Measurements from ENCODE around the gene SIAH2. TPM values are rescaled to one million over a fixed set of nuclear protein-coding genes. Genes with fewer than 3 reads are reported as not detected.

Gene SIAH2
- total RNA-seq, 4 donors from 2014 or later = 21.4 to 42.6 (median 32.9) TPM

DNA sequence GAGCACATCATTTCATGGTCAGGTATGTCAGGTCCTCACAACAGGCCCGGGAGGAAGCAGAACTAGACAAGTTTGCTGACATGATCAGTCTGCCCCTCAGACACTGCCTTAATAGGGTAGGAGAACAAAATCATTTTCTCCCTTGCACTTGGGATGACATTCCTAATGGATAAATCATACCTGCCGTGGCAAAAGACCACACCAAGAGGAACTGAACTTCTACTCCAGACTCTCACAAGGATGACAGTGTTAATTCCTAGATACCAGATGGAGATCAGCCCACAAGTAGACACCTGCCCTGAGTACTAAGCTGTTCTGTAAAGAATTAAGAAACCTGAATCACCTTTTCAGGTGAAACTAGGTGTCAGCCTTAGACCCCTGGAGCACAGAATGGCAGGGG lies 19.5 kb downstream of the SIAH2 start:
- no peak overlapping the region for H3K27ac ChIP-seq

DNA sequence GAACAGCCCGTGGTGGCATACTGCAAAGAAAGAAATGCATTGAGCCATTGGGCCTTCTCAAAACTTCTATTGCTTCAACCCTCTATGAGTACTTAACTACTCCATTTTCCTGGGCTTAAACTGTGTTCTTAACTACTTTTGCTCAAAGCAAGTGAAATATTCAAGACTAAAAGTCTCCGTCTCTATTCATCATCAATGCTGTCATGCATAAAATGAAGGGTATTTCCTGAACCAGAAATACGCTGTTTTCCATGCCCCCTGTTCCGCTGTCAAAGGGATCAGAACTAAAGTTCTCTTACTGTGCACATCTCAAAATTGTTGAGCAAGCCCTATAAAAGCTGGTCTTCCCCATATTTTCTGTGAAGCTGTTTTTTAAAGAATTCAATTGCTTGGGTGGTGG lies 20.3 kb downstream of the SIAH2 start:
- no peak for DNase-seq
- Histone ChIP-seq H3K4me3 (no peak overlapping the region), H3K27me3 (no peaks in the 10 kb centered on the region), H3K9me3 (no peaks in the 10 kb centered on the region), H3K4me1 (peaks cover 5 to 52% (median 7%) of the 10 kb centered on the region in 4 donors), H3K27ac (no peak overlapping the region), H3K36me3 (peaks cover 0 to 17% (median 0%) of the 10 kb centered on the region in 3 donors)
- no peak for TF ChIP-seq POLR2A (IDR thresholded peaks at IDR 0.05)
- TF ChIP-seq CTCF (IDR thresholded peaks at IDR 0.05) = no peak

More for the DNA sequence above, 19.5 kb downstream of the SIAH2 start:
- TF ChIP-seq POLR2A (IDR thresholded peaks at IDR 0.05) (no peak), CTCF (IDR thresholded peaks at IDR 0.05) (no peak)
- H3K9me3 ChIP-seq = no peaks in the 10 kb centered on the region
- no peak overlapping the region for H3K4me3 ChIP-seq
- H3K4me1 ChIP-seq = peaks cover 2 to 52% (median 7%) of the 10 kb centered on the region in 4 donors
- DNase-seq = no peak
- no peaks in the 10 kb centered on the region for H3K27me3 ChIP-seq
- H3K36me3 ChIP-seq = peaks cover 0 to 17% (median 0%) of the 10 kb centered on the region in 3 donors

GRCh38 chr3:150742141-150742523 lies 20.8 kb downstream of the SIAH2 start:
- H3K36me3 ChIP-seq = peaks cover 0 to 17% (median 0%) of the 10 kb centered on the region in 3 donors
- H3K9me3 ChIP-seq = no peaks in the 10 kb centered on the region
- H3K27ac ChIP-seq = no peak overlapping the region
- peaks cover 6 to 52% (median 7%) of the 10 kb centered on the region in 4 donors for H3K4me1 ChIP-seq
- TF ChIP-seq CTCF (IDR thresholded peaks at IDR 0.05) = no peak
- no peak for TF ChIP-seq POLR2A (IDR thresholded peaks at IDR 0.05)
- no peaks in the 10 kb centered on the region for H3K27me3 ChIP-seq
- no peak overlapping the region for H3K4me3 ChIP-seq
- no peak for DNase-seq

DNA sequence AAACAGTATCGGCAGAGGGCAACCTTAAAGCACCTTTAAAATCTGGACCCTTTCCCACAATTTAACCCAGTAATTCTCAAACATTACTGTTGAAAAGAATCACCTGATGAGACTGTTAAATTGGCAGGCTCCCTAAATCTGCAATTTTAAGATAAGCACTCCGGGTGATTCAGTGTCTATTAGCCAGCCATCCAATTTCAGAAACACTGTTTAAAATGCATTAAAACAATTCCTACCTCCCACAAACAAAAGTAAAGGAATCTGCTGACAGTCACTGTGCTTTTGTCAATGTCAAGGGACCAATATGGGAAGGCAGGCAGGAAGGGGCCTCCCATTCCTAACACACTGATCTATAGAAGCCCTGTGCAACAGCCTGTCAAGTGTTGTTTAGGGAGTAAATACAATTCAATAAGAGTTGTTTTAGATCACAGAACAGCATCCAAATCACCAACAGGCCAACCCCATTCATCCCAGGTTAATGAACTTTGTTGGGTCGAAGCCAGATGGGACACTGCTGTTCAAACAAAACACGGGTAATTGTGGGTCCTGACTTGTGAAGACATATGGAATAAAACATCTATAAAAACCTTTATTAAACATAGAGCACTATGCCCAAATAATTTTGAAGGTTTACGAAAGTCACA lies 21.4 kb downstream of the SIAH2 start:
- H3K9me3 ChIP-seq = no peaks in the 10 kb centered on the region
- peaks cover 0 to 17% (median 0%) of the 10 kb centered on the region in 3 donors for H3K36me3 ChIP-seq
- no peak for DNase-seq
- H3K27ac ChIP-seq = no peak overlapping the region
- peaks cover 5 to 47% (median 7%) of the 10 kb centered on the region in 4 donors for H3K4me1 ChIP-seq
- H3K27me3 ChIP-seq = no peaks in the 10 kb centered on the region
- TF ChIP-seq POLR2A (IDR thresholded peaks at IDR 0.05) (no peak), CTCF (IDR thresholded peaks at IDR 0.05) (no peak)
- no peak overlapping the region for H3K4me3 ChIP-seq

DNA sequence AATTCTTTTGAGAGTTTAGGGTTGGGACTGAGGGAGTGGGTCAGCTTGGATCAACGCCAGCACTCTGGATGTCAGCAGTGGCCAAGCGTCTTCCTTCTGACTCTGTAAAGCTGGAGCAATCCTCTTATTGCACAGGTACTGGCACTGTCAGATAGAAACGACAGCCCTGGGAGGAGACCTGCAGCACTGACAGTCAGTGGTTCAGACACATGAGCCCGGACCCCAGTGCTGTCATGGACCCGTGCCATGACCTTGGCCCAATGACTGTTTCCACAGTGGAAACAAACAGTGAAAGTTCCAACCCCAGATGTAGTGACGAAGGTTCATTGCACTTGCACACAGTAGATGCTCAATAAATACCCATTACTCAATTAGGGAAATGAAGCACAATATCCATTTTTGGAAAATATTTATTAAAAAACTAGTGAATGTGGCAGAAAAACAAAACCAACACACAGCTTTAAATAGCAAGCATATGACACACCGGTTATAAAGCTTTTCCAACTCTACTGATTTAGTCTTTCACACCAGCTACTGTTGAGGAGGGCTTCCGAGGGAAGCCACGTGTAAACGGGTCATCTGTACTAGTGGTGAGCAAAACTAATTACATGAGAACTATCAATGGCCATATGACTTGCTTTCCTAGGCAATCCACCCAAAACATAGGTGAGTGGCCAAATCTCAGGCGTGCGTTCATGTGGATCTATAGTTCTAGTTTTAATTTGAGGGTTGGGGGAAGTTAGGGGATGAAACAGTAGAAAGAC lies 22.1 kb downstream of the SIAH2 start:
- Histone ChIP-seq H3K36me3 (peaks cover 0 to 17% (median 0%) of the 10 kb centered on the region in 3 donors), H3K4me3 (no peak overlapping the region), H3K27me3 (no peaks in the 10 kb centered on the region), H3K9me3 (no peaks in the 10 kb centered on the region), H3K4me1 (peaks cover 5 to 40% (median 7%) of the 10 kb centered on the region in 4 donors), H3K27ac (no peak overlapping the region)
- TF ChIP-seq POLR2A (IDR thresholded peaks at IDR 0.05) = no peak
- no peak for TF ChIP-seq CTCF (IDR thresholded peaks at IDR 0.05)
- DNase-seq = no peak

All from Peyer's patch (tissue), 4 donors.